GM19397 (cell line): ENCODE data around the gene NPL.

Source experiments
- ATAC-seq: cut with Tn5 transposase; IDR thresholded peaks from one replicate; pipeline ENCODE4 v1.9.1; 2021; ENCODE audit warnings: mild to moderate bottlenecking, moderate library complexity; ENCODE audit not compliant: unreplicated experiment

NPL gene, protein sequence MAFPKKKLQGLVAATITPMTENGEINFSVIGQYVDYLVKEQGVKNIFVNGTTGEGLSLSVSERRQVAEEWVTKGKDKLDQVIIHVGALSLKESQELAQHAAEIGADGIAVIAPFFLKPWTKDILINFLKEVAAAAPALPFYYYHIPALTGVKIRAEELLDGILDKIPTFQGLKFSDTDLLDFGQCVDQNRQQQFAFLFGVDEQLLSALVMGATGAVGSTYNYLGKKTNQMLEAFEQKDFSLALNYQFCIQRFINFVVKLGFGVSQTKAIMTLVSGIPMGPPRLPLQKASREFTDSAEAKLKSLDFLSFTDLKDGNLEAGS

DNA sequence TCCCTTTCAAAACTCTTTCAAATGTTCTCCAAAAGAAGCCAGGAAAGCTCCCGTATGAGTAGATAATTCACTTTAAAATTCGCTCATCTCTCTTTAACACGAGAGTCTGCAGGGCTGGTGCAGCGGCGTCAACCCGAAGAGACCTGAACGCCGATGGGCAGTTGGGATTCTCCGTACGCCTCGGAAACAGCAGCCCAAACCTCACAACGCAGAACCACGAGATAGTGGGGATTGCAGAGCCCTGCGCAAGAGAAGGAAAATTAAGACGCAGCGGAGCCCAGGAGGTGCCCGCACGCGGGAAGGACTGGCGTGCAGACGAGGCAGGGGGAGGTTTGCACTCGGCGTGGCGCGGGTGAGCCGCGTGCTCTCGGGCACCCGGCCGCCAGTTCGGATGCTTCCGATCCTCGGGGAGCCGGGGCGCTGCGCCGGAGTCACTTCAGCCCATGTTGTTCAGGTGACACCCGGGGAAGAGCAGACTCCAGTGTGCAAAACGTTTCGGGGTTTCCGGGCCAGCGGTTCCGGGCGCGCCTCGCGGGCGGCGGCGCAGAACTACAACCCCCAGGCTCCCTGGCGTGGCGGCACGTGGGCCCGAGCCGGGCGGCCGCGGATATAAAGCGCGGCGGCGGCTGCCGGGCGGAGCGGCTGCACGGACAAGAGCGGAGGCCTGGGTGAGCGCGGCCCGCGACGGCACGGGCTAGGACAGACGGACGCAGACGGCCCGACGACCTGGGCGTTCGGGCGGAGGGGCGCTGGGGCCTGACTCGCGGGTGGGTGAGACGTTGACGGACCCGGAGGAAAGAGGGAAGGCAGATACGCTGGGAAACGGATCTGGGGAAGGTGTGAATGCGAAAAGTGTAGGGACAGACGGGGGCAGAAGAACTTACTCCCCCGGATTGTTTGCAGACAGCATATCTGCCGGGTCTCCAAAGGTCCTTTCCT, at the start of gene NPL:
NPL (plus strand) TSS at position 636 of the 939 bp plus-strand sequence. CDS start 4,599 bp downstream, outside the sequence.
- peak; percentile 95 for ATAC-seq

DNA sequence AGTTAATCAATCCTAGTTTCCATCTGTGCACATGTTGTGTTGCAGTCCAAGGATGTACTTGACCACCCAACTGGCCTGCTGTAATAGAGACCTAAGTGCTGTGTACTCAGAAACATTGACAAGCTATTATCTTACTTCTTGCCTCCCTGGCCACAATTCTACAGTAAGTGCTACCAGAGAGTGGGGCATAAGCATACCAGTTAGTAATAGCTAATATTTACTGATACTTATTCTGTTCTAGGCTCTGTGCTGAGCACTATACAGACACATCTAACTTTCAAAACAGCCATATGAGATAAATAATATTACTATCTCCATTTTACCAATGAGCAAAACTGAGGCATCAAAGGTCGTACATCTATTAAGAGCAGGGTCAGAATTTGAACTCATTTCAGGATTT, 49.5 kb upstream of the NPL start:
- ATAC-seq, result no peak

DNA sequence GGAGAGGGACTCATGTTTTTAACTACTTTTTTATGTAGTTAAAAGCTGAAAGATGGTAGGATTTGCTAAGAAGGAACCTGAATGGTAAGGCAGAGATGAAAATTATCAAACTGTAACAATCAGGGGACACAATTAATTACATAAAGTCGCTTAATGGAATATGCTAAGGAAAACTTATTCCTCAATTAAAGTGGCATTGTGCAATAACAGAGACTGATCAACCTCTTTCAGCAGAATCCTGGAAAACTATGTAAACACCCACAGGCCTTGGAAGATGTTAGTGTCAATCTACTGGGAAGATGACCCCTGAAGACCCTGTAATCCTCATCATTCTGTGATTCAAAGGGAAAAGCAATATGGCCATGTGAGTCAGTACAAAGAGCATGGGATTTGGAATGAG, 46.8 kb upstream of the NPL start:
- no peak for ATAC-seq

DNA sequence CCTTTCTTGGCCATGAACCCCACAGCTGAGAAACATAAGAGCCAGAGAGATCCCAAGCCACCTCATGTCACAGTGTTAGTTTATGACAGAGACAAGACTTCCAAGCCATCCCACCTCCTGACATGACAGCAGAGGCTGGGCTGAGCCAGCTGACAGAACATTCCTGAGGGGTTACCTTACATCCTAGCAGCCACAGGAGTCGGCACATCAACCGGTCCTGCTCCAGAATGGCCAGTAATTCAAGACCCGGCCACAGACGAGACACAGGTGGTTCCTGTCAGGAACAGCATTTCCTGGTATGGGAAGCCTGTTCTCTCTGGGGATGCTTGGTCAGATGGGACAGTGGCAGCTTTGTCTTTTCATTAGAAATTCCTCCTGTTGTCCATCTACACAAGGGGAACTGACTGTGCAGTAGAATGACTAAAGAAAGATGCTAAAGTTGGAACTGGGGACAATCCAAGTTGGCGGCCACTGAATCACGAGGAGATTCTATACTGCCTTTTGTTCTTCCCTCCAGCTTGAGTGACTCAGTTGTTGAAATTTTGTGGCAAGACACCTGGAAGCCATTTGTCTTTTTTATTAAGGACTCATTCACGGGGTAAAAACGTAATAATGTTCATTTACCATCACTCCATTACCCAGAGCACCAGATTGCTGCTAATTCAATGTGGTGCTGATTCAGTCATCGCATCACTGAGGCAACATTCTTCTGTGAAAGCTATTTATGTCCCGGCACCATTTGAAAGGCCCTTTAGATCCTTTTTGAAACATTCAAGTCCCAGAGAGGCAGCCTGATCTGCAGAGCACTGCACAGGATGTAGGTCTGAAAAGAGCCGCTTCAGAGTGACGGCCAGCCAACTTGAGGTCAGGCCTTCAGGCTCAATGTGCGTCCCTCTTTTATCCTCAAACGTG, 37.2 kb upstream of the NPL start:
- no peak for ATAC-seq

DNA sequence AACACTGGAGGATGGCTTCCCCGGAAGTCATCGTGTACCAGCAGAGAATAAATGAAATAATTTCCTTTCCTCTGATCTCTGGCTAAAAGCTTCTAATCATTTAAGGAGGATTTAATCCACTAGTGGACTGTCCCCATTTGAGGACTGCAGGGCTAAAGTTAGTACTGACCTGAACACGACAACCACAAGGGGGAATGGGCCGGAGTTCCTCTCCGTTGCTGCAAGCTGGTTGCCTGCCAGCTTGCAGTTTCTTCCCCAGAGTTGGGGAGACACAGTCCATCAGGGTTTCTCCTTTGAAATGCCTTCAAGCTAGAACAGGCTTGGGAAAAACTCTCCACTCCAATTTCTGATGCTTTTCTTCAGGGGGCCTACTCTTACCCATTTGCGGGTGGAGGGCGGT, 35.5 kb upstream of the NPL start:
- no peak for ATAC-seq

DNA sequence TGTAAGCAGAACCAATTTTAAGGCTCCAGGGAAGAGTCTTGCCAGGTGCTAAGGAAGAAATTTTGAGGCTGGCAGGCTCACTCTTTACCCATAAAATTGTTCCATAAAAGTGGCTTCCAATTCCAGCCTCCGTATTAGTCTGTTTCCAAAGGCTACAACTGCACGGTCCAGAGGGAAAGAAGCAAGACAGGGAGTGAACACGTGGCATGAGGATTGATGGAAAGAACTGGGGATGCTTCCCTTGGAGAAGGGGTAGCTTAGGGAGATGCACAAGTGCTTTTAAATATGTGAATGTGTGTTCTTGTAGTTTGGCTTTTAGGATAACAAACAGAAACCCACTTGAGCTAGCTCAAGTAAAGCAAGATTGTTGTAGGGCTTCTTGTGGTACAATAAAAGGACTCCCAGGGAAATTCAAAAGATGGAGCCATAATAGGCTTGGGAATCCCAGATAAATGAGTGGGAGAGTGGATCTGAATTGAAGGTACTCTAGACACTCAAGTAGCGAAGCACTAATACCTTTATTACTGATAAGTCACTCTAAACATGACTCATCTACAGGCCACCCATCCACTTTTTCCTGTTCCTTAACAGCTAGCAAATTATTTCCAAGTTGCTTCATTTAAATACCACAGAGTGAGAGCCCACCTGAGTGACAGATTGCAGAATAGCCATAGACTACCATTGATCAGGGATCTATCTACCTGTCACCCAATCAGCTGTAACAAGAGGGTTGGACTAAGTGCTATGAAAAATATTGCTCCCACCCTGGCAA, 34.8 kb upstream of the NPL start:
- no peak for ATAC-seq

DNA sequence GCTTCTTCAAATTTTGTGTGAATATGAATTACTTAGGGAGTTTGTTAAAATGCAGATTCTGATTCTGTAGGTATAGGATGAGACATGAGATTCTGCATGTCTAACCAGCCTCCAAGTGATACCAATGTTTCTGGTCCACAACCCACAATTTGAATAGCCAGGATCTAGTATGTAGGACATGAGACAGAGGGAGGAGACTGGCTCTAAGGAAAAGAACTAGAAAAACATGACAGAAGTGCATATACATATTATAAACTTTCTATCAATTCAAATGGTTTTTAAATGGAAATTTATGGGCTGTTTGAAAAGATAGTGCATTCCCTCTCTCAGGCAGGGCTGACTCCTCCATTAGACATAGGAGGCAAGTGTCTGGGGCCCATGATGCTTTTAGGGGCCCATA, 33.9 kb upstream of the NPL start:
- no peak for ATAC-seq

DNA sequence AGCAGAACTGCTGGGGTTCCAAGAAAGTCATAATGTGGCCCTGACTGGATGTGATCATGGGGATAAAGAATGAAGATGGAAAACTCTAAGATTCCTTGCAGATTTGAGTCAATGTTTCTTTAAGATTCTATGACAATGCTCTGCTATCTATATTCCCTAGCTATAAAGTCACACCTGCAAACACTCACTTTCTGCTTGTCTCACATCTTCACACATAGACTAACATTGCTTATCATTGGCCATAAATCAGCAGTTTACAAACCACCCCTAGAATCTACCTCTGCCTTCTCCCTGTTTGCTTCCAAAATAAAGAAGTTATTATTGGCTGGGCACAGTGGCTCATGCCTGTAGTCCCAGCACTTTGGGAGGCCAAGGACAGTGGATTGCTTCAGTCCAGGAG, 33.1 kb upstream of the NPL start:
- ATAC-seq, result no peak

DNA sequence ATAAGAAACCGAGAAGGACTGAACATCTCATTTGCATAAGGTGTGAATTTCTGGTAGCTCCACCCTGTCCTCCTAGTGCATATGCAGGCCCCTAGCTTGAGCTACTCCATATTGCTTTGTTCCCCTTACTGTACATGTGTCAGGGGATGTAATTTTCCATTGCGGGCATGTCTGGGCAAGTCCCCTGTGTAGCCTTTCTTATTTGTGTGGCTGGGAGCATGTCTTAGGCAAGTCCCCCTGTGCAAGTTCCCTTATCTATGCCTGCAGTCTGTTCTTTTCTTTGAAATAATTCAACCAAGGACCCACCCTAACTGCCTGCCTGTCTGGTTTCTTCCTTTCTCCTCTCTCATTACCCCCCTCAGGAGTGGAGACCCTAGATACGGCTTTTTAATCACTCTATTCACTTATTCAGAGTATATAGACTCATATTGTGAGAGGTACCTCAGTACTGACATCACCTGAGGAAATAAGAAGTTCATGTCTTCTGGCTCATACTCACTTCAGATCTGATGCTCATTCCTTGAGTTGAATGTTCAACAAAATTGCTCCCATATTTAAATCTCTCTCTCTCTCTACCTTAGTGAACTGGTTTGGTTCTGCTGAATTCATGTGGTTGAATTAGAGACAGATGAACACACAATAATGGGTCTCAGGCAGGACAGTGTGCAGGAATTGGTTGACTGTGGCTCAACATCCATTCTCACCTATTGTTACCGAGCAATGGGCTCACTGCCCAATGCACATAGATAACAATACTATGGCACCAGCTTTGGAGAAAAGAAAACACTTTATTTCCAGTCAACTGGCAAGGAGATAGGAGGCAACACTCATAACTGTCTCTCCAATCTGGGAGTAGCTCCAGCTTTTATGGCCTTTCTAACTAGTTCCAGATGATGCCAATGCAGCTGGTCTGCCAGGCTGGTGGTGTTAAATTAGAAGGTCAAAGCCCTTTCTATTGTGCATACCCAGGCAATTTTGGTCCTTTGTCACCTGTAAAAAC, 27.9 kb upstream of the NPL start:
- no peak for ATAC-seq

DNA sequence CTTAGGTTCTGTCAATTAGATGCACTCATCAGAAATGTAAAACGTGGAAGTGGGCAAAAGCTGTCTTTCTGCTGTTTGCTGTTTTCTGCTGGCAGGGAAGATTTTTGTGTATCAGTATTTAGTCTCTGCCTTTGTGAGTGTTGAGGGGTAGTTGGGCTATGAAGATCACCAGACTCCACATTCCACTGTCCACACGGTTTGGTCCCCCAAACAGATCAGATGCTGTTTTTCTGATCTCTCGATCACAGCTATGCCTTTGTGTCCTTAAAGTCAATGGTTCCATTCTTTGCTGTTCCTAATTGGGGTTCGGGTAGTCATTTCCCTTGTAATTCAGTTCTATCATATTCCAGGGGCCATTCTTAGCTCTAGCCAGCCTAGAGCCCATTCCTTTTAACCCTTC, 27.0 kb upstream of the NPL start:
- ATAC-seq, result no peak

DNA sequence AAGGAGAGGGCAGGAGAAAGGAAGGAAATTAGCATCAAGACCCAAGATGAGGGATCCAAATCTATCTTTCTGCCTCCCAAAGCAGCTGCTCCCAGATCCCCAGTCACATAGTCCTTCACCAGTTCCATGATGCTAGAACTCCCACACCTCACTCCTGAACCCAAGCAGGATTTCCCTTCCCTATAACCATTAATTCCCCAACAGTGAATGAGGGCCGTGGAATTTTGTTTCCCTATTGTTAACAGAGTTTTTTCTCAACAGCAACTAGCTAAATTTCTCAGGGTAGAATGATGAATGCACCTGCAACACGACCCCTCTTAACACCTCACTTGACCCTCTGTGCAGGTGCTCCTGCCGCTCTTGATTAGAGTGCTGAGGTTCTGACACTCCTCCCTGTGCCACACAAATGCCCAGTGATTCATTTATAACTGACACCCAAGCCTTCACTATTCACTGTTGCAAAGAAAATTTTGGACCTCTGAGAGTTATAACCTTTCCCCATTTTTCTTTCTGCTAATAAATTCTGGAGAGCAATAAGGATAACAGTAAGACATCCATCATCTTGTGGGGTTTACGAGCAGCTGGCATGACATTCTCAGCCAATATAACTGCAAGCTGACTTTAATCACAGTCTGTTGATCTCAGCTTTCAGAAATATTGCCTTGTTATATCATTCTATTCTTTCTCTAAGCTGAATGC, 25.4 kb upstream of the NPL start:
- no peak for ATAC-seq

DNA sequence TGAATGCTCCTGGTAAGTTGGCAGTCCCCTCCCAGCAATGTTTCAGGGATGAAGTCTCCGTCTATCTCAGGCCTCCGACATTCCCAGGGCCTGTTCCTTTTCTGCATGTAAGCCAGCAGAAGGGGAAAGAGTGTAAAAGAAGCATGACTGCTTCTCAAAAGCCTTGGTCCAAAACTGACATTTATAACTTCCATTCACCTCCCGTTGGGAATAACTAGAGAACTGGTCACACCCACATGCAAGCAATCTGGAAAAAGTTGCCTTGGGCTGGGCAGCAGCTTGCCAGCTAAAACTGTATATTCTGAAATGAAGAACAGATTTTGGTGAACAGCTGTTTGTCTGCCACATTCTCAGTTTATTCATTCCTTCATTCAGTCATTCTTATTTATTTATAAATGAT, 24.2 kb upstream of the NPL start:
- no peak for ATAC-seq

DNA sequence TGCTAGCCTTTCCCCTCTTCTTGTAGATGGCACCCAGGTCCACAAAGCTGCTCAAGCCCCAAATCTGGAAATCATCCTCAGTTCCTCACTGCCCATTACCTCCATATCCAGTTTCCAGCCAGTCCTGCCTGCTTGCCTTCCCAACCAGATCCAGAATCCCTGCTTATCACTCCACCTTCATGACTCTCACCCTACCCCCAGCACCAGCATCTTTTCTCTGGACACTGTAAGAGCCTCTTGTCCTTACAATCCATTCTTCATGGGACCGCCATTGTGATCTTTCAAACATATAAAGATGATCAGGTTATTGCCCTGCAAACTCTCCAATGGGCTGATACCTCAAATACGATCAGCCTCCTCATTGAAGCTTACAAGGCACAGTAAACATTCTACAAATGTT, 23.5 kb upstream of the NPL start:
- ATAC-seq, result no peak

DNA sequence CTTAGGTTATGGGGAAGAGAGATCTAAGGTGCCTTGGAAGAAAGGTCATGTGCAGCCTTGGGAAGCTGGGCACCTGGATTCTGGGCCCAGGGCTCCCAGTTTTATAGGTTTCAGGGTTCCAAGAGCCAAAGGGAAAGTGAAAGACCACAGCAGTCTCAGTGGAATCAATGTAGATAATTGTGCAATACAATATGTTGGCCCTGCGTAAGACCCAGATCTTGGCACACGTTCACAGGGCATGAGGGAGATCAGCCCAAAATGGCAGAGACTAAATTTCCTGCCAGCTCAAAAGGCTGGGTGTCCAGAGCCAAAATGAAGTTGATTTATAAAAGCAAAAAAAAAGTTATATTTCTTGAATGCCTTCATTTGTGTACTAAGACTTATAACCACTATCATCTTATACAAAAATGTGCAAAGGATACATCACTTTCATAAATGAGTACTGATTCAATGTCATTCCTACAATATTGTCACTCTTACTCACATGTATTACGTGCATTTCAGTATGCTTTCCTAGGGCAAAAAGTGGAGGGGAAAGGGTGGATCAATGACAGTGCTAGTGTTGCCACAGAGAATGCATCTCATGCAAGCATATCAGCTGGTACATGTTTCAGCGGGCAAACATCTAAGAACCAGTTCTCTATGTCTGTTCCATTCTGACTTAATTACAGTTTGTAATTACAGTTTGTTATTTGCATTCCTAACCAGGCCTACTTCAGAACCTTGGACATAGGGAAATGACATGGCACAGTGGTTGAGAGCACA, 22.5 kb upstream of the NPL start:
- ATAC-seq, result no peak

DNA sequence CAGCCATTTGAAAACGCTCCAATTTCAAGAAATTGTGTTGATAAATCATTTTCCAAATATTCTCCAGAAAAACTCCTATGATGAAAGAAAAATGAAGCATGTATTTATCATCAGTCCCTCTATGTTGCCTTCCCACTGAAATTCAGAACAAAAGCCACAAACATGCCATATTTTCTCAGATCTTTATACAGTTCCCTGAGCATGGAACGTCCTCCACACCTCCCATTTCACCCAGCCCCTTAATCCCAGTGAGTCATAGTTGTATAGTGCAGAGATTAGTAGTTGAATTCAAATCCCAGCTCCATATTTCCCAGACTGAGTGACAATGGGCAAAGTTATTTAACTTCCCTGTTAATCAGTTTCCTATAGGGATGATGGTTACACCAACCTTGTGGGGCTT, 20.6 kb upstream of the NPL start:
- no peak for ATAC-seq

DNA sequence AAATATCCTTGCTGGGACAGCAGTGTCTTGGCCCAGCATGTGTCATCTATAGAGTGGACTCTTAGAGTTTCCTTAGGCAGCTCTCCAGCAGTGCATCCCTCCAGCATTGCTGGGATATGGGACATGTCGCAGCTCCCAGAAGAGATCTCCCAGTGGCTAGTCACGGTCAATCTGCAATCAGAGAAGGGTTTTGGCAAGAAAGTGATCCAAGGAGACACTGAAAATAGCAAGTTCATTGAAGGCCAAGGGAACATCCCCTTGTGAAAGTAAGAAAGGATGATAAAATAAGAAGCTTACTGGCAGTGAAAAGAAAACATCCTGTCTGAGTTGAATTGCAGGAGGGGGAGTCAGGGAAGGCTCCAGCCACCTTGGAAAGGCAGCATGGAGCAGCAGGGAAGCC, 19.3 kb upstream of the NPL start:
- ATAC-seq, result no peak

DNA sequence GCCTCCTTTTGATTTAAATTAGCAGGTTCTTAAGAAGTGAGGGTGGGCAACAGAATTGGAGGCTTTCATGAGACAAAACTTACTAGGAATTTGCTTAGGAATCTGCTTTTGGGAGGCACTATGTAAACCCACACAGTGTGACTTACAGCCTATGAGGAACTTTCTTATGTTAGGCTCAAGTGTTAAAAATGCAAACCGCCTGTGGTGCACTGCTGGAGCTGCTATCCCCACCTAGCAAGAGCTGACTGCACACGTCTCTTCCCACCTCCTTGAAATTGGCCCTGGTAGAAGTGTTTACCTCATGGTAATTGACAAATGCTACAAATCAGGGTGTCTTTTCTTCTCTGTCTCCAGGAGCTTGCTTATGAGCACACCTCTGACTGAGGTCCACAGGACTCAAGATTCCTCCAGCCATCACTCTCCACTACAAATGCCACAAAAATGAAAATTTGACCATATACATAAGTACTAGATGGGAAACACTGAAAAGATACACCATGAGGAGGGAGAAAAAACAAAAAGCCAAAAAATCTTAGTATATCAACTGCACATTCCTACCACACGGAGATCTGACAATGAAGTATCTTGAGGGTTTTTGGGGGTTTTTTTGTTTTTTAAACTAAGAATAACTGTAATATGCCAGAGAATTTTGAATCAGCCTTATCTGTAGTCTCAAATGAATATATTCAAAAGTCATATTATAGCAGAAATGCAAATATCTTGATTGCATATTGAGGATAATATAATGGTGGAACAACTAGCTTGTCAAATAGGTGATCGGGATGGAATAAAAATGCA, 18.2 kb upstream of the NPL start:
- no peak for ATAC-seq
